Epithelial cell of esophagus (primary cell): ENCODE results near the gene NTRK2.

Experiments
- DNase-seq: peaks from one replicate; pipeline ENCODE4 v3.0.0; 2010; ENCODE audit warnings: low read depth
- H3K4me3 ChIP-seq: 2 replicates; pipeline ENCODE4 v1.5.1; 2011; ENCODE audit warnings: mild to moderate bottlenecking, low read length, control low read depth
- CTCF ChIP-seq: IDR thresholded peaks from 2 replicates; pipeline ENCODE4 v1.5.1; 2011; ENCODE audit warnings: low read depth, mild to moderate bottlenecking, low read length, control low read depth, inconsistent platforms; ENCODE audit not compliant: insufficient read depth; ENCODE audit errors: missing control alignments

NTRK2 gene

DNA sequence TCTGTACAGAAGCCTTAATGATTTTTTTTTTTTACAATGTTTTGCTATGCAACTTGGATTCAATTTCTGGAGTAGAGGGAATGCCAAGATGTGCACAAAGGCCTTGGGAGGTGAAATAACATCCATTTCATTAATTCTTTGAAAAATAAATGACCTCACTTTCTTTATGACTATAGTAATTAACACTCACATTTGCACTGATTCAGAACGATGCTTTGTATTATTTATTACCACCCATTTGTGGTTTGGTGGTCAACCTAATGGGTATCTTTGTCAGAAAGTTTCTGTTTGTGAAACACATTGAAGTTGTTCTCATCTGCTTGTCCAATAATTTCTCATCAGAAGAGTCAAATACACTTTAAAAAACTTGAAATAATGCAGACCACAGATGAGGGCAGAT is 169.3 kb downstream of the NTRK2 start:
- no peak for TF ChIP-seq CTCF
- no peak overlapping the region for H3K4me3 ChIP-seq
- DNase-seq: no peak

GRCh38 chr9:84839541-84839940 is 170.0 kb downstream of the NTRK2 start:
- peak; percentile 60 for DNase-seq
- no peak for TF ChIP-seq CTCF
- H3K4me3 ChIP-seq: no peak overlapping the region

DNA sequence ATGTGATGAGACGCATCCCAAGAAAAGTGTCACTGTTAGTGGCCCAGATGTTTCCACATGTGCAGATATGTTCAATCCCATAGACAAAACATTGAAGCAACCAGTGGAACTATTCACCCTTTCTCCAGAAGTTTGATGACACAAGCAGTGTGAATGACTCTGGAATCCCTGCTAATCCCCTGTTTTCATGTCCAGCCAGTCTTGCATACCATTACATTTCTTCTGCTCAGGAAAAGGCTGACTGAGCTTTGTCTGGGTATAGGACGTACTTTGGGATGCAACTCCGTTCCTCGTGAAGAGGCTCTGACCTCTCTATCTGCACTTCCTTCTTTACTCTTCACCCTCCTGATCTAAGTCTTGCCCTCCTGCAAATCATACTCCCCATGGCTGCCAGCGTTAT is 172.4 kb downstream of the NTRK2 start:
- H3K4me3 ChIP-seq: no peak overlapping the region
- peak; percentile 15 for DNase-seq
- TF ChIP-seq CTCF: no peak

DNA sequence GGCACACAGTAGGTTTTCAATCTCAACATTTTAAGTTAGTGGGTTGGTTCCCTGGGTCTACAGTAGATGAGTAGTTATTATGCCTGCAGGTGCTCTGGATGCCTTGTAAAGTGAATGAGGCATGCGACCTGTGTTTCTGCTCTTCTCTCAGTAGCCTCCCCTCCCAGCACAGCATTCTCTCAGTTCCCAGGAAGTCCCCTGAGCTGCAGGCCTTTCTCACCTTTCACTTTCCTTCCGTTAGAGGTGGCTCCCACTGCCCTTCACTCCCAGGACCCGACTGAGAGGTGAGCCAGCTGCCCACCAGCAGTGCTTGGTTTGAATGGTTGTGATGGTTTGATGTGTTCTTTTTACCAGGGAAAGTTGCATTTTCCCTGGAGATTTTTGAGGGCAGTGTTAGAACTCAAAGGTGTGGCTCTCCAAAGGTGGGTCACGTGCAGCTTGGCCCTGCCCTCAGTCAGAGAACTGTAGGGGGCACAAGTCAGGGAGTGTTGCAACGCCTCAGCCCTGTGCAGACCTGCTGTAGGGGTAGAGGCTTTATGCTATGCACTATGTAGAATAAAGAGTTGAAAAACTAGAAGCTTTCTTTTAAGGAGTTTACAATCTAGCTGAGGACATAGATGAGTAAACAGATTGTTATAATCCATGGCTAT is 173.8 kb downstream of the NTRK2 start:
- no peak for DNase-seq
- TF ChIP-seq CTCF: no peak

GRCh38 chr9:84845956-84846900 is 176.7 kb downstream of the NTRK2 start:
- no peak overlapping the region for H3K4me3 ChIP-seq
- no peak for TF ChIP-seq CTCF
- peak; percentile 75 for DNase-seq

More for the DNA sequence above, 173.8 kb downstream of the NTRK2 start:
- no peak overlapping the region for H3K4me3 ChIP-seq

GRCh38 chr9:84846906-84847305 is 177.4 kb downstream of the NTRK2 start:
- no peak overlapping the region for H3K4me3 ChIP-seq
- TF ChIP-seq CTCF: no peak
- no peak for DNase-seq
